Middle frontal gyrus (tissue), 1 donor: ENCODE measurements around the gene RBCK1.
A peak's percentile ranks its signal among the peaks of the same experiment; 100 is the strongest.
"Not testable (repeated sequence)": the region's sequence is repeated elsewhere in the genome, so short reads cannot be mapped to it uniquely, and the experiment has no call there.

Experiments
- DNase-seq: peaks from one replicate; pipeline ENCODE4 v3.0.0-alpha.2; 2015; ENCODE audit warnings: low spot score; ENCODE audit errors: extremely low spot score

The RBCK1 gene

DNA sequence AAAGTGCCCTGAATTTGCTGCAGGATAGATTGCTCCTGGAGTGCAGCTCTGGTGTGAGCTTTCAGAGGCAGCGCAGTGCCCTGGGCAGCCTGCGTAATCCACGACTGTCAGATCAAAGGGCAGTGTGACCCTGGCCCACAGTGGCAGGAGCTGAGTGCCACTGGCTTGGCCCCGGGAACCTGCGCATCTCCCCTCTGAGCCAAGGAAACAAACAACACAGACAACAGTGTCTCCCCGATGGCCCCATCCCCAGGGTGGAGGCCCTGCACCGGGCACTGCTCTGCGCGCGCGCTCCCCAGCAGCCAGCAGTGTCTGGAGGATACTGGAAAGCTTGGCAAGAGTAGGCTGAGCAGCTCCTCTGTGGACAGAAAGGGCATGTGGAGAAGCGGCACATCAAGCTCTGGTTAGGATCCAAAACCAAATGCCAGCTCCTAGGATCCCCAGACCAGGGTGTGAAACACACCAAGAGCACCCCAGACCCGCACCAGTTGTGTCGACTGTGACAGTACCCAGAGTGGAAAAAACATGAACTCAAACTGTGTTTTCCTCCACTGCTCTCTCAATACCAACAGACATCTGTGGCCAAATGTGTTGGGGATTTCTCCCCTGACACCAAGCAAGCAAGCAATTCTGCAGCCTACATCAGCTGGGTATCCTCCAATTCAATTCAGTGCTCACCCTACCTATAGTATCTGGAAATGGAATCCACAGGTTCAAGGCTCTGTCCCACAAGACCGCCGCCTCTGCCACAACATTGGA is 26.7 kb downstream of the RBCK1 start:
- no peak for DNase-seq

DNA sequence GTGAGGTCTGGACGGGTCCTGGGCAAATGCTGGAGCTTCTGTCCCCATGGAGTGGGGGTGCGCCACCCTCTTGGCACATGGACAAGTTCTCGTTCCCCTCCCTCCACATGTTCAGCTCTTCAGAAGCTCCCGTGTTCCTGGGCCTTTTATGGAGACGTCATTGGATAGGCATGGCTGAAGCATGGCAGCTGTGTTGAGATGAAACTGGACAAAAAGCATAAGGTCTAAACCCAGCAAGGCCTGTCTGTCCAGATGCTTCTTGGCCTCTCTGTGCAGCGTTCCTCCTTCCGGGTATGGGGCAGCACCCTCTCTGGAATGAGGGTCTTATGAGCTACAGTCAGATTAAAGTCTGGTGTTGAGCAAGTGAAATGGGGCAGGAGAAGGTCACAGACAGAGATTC is 27.5 kb downstream of the RBCK1 start:
- no peak for DNase-seq

DNA sequence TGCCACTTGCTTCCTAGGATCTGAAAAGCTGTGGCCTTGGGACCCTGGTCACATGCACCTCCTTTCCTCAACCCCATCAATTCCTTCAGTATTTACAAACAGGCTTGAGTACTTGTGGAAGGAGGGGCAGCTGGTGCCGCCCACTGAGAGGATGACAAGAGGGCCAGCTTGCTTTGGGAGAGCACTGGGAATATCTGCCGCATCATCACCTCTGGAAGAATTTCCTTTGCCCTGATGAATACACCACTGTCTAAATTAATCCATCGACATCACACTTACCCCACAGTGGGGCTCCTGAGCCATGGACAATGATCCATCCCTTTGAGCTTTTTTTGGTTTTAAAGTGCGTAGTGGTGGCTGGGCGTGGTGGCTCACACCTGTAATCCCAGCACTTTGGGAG is 28.4 kb downstream of the RBCK1 start:
- no peak for DNase-seq

DNA sequence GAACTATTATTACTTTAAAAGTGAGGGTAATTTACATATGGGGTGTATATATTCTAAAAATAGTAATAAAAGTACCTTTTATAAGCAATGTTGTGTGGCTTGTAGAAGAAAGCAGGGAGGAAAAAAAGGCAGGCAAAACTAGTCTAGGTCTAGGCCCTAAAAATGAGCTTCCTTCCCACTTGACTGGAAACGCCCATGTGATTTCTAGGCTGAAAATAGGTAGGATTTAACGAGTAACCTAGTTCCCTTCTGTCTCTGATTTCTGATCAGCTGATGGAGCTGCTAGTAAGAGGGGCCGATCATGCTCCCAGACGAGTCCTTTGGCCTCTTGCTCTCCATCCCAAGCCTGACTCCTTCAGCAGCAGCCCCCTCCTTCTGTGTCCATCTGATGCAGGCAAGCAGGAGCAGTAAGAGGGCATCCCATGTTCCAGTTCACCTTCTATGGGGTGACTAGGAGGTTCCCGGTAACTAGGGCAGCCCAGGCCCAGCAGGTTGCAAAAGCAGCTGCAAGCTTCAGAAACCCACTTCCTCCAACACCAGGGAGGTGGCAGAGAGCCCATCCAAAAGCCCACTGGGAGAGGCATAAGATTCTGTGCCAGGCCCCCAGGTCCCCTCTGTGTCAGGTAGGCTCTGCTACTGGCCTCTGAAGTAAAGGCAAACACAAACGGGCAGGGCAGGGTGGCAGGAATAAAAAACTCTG is 29.8 kb downstream of the RBCK1 start:
- no peak for DNase-seq

DNA sequence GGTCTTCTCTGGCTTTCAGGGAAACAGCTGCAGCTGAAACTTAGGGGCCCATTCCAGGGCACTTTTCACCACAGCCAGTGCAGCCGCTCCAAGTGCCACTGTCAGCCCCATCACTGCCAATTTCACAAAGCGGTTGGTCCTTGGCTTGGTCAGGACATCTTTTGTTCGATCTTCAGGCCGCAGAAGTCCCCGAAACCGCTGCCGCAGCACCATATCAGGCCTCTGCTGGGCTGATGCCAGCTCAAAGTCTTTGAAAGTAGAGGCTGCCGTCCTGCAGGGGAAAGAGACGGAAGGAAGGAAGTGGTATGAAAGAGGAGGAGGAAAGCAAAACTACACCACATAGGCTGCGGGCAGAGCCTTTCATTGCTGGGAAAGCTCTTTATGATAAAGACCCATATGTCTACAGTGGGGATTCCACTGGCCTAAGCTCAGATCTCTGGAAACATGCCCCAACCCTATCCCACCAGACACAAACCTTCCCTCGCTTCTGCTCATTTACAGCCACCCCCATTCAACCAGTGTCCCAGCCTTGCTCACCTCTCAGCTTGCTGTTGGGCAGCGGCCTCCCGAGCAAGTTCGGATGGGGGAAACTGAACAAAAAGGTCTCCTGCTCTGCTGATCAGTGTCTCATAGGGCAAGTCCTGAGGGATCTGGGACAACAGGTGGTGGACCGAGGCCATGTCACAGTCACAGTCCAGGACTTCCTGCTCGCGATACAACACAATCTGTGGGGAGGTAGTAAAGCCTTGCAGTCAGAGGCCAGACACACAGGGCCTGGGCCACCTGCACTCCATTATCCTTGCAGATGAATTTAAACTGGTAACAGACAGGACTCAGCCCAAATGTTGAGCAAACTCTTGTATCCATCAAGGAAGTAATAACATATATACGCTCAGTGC is 30.7 kb downstream of the RBCK1 start:
- no peak for DNase-seq

DNA sequence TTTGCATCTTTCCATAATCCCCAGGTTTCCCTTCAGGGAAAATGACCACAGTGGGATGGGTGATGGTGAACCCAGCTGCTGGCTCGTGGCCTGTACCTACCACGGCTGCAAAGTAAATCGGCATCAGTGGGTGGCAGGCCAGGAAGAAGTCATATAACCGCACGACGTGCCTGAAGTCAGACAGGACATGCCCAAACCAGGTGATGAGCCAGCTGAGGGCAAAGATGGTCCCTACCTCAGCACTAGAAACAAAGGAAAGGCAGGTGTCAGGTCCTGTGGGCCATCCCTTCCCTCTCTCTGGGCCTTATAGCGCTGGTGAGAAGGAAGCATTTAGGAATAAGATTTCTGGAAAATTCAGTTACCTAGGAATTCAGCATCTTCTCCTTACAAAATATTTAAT is 32.0 kb downstream of the RBCK1 start:
- no peak for DNase-seq

DNA sequence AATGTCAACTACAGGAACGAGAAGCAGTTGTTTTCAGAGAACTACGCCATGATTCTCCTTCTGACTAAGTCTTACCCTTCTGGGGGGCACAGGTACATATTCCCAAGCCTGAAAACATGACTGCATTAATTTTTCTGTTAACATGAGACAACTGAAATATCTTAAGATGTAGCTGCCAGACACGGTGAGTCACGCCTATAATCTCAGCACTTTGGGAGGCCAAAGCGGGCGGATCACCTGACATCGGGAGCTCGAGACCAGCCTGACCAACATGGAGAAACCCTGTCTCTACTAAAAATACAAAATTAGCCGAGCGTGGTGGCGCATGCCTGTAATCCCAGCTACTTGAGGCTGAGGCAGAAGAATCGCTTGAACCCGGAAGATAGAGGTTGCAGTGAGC is 32.5 kb downstream of the RBCK1 start:
- no peak for DNase-seq

DNA sequence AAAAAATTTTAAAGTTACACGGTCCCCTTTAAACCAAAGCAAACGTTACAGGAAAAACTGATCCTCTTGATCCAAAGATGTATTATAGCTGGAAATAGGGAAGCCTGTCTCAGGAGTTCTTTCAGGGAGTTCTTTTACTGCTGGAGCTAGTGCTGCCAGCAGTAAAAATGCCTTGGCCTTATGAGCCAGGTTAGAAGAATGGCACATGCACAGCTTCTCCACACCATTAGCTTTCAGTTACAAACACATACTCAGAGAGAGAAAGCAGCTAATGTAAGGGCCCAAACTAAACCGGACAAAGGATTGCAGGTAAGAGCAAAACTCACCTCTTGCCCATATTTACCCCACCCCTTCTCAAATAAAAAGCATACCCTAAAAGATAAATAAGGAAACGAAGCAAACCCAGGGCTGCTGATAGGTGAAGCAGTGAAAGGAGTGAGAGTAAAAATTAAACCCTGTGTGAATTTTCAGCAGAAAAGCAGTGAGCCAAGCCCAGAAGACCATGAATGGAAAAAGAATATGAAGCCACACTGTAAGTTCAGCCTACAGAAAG is 35.2 kb downstream of the RBCK1 start:
- DNase-seq, result no peak

DNA sequence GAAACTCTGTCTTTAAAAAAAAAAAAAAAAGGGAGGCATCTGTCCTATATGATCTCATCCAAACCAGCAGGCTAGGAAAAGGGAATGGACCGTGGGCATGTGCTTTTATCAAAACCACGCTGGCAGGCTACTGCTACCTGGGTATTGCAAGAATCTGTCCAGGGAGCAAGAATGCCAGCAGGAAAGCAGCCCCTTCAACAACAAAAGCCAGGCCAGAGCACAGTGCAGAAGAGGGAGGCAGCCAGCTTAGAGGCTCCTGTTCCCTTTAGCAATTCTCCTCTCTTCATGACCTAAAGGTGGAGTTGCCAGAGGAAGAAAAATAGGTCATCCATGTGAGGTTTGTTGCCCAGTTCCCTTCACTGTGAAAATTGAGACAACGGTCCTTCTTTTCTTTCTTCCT is 36.0 kb downstream of the RBCK1 start:
- no peak for DNase-seq

DNA sequence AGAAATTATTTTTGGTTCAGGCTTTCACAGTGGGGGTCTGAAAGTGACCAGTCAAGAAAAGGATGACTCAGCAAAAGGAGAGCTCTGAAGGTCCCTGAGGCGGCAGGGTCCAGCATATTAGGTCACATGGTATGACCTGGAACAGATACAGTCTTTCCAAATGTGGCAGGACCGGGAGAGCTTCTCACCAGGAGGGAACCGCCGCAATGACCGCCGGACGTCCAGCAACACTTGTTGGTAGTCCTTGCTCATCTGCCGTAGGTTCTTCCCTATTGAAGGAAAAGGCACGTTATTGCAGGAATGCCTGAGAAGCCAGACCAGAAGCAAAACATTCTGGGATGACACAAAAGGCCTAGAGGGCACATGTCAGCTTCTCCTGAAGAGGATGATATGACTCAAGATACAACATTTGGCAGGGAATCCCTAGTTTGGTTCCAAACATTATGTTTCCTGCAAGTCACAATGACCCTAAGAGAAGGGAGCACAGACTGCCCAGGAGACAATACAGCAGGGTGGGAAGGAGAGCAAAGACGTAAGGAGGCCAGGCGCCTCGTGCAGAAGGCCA is 36.8 kb downstream of the RBCK1 start:
- DNase-seq, result no peak

DNA sequence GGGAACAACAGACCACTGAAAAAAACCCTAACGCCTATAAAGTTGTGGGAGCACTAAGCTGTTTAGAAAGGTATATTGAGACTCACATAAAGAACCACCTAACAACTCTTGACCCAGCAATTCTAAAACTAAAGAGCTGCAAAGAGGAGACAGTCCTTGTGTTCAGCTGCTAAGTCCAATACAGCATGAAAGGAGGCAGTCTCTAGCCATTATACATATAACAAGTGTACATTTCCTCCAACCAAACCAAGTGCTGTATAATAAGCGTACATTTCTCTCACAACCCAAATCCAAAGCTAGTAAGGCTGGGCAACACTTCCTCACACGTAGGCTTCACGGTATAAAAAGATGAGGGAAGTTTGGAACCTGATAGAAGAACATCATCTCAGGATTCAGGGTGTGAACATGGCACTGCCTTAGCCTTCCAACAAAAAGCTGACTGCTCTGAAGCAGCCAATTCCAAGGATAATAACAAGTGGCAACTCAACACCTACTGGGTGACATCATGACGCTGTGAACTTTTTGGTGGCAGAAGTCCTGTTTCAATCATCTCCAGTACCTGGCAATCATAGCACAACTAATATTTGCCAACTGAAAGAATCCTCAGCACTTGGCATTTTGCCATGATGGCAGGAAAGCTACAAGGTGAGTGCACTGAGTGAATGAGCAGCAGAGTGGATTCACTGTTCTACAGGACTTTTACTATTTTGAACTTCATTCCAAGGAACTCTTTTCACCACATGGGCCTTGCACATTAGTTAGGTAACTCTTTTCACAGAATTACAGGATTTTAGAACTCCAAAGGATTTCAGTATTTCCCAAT is 37.6 kb downstream of the RBCK1 start:
- DNase-seq, result no peak

DNA sequence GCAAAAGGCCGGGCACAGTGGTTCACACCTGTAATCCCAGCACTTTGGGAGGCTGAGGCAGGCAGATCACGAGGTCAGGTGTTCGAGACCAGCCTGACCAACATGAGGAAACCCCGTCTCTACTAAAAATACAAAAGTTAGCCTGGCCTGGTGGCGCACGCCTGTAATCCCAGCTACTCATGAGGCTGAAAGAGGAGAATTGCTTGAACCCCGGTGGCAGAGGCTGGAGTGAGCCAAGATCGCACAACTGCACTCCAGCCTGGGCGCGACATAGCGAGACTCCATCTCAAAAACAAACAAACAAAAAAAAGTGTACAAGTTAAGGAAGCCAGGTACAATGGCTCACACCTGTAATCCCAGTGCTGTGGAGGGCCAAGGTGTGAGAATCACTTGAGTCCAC is 43.9 kb downstream of the RBCK1 start:
- not testable (repeated sequence) for DNase-seq

DNA sequence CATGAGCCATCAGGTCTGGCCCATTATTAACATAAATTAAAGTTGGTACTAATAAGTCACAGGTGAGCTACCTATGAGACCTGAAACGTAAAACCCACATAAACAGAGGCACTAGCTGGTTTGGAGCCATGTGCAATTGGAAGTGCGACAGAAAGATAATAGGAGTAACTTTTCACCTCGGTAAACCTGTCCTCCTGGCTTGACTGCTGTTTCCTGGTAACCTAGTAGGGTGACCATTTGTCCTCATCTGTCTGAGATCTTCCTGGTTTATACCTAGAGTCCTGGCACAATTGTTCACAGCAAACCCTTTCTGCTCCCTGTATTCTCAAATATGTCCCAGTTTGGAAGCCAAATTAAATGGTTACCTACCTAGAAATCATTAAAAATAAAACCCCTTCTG is 46.9 kb downstream of the RBCK1 start:
- no peak for DNase-seq

DNA sequence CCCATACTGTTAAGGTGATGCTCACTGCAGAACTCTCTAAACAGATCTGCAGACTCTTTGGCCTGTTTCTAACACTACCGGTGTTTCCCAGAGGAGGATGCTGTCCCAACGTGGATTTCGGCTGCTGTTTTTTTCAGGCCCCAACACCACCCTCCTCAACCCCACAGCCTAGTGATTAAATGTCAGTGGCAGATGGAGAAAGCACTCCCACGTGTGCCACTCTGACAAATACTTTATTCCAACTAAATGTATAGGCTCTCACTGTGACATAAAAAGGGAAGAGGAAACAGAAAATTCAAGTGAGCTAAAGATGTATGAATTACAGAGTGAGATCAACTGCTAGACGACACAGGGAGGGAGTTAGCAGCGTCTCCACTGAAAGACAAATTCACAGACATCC is 50.7 kb downstream of the RBCK1 start:
- DNase-seq, result no peak

DNA sequence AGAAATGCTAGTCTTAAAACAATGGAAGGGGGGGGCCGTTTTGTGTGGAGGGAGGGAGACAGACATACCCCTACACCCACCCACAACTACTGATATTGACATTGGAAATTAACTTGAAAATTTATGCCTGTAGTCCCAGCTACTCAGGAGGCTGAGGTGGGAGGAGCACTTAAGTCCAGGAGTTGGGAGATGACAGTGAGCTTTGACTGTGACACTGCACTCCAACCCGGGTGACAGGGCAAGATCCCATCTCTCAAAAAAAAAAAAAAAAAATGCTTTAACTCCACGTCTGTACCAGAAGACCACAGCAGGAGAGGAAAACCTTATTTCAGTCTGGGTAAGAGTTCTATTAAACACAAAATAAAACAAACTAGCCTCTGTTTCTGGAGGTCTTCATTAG is 52.1 kb downstream of the RBCK1 start:
- no peak for DNase-seq

DNA sequence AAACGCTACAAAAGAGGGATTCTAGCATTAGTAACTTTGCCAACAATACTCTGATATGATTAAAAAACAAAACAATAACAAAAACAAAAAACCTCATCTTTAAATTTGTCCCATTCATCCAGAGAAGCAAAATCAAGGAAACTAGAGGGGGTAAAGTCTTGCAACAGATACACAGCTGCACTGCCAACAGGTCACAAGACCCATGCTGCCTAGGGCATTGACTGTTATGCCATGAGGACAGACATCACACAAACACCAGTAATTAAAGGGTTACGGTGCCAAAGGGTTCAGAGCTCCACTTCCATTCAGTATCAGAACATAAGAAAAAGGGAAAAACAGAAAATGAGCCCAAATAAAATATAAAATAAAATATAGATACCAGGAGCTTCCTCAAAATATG is 52.6 kb downstream of the RBCK1 start:
- no peak for DNase-seq

DNA sequence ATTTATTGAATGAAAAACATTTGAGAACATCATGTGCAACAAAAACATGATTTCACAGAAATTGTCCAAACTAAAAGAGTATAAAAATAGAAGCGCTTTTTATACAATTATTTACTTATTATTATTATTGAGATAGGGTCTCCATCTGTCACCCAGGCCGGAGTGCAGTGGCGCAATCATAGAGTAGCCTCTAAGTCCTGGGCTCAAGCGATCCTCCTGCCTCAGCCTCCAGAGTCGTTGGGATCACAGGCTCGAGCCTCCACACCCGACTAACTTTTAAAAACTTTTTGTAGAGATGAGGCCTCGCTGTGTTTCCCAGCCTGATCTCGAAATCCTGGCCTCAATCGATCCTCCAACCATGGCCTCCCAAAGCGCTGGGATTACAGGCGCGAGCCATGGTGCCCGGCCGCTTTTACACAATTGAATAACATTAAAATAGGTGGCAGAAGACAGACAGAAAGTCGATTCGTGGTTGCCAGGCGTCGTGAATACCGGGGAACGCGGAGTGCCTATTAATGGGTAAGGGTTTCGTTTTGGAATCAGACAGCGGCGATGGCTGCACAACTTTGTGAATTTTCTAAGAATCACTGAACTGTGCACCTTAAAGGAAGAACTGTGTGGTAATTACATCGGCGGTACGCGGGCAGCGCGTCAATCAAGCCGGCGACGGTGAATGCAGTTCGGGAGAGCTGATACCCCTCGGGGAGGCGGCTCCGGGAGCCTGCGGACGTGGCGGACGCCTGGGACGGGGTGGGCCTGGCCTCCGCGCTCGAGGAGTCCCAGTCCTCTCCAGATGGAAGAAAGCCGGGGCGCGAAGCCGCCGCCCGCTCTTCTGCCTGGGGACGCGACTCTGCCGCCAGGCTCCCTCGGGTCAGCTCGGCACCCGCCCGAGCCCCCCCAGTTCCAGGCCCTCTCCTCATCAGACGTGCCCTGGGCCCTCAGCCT is 53.4 kb downstream of the RBCK1 start:
- no peak for DNase-seq

DNA sequence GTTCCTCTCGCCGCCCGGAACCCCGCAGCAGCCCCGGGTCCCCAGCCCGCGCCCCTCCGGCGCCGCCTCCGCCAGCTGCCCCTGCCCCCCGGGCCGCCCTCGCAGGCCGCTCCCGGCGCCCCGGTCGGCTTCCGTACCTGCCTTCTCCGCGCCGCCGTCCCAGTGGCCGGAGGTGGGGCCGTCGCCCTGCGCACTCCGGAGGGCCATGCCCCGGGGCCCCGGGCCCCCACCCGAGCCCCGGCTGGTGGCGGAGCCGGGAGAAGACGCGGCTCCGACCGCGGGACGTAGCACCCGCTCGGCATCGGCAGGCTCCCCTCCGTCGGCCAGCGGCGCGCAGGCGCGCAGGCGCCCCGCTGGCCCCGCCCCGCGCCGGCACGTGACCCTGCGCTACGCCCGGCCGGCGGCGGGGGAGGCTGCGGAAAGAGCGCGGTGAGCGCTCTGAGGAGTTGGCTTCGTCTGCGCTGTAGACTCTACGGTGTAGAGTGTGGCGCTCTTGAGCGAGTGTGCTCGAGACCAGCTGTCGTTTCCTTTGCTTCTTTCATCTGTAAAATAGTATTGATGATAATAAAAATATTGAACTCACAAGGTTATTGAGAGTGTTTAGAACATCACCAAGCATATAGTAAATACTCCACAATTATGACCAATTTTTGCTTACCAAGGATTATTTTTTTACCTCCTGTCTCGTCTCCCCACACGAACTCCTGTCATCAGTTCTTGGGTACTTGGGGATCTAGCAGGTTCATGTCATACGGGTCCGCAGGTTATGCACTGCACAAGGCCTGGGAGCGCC is 54.3 kb downstream of the RBCK1 start, which contains the start of gene TBC1D20:
TBC1D20 (minus strand) TSS at position 335 of the 793 bp plus-strand sequence; CDS start at position 207, 128 bp downstream.
- peak; percentile 83 for DNase-seq
